PC-3 (cell line): ENCODE data around the gene MLEC.

Experiments
- EZH2 ChIP-seq: fragments of 300-600 bp; sonication (generic); IDR thresholded peaks from one replicate; pipeline ENCODE4 v1.6.1; 2017; ENCODE audit warnings: antibody characterized with exemption, mild to moderate bottlenecking, low read length; ENCODE audit not compliant: unreplicated experiment
- TF ChIP-seq, protein P1 (sequence below): fragments of 300-600 bp; sonication (generic); conservative IDR thresholded peaks from 2 replicates; pipeline ENCODE4 v1.5.1; 2017; ENCODE audit warnings: antibody characterized with exemption, low read depth, mild to moderate bottlenecking, low read length

DNA sequence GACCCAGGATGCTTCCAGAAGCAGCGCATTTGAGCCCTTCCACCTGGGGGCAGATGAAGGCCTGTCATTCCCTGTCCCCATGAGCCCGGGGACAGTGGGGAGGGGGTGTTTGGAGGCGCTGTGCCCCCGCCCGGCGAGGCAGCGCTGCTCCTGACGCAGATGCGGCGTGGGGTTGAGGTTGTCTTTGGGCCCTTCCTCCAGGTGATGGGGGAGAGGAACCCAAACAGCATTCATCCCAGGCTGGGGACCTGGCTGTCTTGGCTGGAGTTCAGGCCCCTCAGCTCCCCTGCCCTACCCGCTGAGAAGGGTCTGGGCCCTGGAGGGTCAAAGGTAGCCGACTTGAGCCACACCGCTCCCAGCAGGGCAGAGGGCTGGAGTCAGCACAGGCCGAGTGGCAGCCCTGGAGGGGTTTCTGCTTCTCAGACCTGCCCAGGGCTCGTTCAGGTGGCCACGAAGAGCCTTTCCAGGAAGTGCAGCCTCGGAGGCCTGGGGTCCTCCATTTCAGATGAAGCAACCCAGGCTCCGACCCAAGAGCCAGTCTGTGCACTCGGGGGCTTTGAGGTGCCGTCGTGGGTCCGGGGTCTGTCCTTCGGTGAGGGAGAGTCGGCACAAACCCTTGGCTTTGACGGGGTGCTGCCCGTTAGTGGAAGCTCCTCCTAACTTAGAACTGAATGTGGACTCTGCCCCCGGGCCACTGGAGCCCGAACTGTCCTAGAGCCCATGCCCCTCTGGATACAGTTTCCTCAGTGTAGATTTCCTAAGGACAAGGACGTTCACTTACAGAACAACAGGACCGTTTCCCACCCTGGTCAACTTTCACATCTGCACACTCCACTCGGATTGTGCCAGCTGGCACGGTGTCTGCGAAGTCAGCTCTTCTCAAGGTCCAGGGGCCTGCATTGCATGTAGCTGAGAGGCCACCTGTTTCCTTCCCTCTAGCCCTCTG, 54.8 kb downstream of the MLEC start:
- TF ChIP-seq, protein P1, sequence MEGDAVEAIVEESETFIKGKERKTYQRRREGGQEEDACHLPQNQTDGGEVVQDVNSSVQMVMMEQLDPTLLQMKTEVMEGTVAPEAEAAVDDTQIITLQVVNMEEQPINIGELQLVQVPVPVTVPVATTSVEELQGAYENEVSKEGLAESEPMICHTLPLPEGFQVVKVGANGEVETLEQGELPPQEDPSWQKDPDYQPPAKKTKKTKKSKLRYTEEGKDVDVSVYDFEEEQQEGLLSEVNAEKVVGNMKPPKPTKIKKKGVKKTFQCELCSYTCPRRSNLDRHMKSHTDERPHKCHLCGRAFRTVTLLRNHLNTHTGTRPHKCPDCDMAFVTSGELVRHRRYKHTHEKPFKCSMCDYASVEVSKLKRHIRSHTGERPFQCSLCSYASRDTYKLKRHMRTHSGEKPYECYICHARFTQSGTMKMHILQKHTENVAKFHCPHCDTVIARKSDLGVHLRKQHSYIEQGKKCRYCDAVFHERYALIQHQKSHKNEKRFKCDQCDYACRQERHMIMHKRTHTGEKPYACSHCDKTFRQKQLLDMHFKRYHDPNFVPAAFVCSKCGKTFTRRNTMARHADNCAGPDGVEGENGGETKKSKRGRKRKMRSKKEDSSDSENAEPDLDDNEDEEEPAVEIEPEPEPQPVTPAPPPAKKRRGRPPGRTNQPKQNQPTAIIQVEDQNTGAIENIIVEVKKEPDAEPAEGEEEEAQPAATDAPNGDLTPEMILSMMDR, result no peak
- no peak for TF ChIP-seq EZH2
